Cardiac muscle cell (in vitro differentiated cells and primary cell): Measurements from ENCODE around the gene ACKR1. TPM values are rescaled to one million over a fixed set of nuclear protein-coding genes. Genes with fewer than 3 reads are reported as not detected.

Experiments
- DNase-seq, 2 donors: peaks; one replicate each; pipeline versions ENCODE4 v3.0.0 to v3.0.0-alpha.2; 2010 to 2017; ENCODE audit warnings: low read depth in 1 of 2, low spot score in 1 of 2
- H3K27ac ChIP-seq: fragments of 200-600 bp; sonication (generic); 2 replicates; pipeline ENCODE4 v1.5.1; 2016
- H3K27me3 ChIP-seq: fragments of 200-600 bp; sonication (generic); 2 replicates; pipeline ENCODE4 v1.6.0; 2016; ENCODE audit warnings: control low read depth
- H3K36me3 ChIP-seq: fragments of 200-600 bp; sonication (generic); 2 replicates; pipeline ENCODE4 v1.5.1; 2016; ENCODE audit warnings: control low read depth
- H3K4me1 ChIP-seq: fragments of 200-600 bp; sonication (generic); 2 replicates; pipeline ENCODE4 v1.8.1; 2017; ENCODE audit warnings: low read depth, mild to moderate bottlenecking, mixed run types
- H3K4me3 ChIP-seq: fragments of 200-600 bp; sonication (generic); 2 replicates; pipeline ENCODE4 v1.5.1; 2016; ENCODE audit warnings: mild to moderate bottlenecking
- H3K9me3 ChIP-seq: fragments of 200-600 bp; sonication (generic); 2 replicates; pipeline ENCODE4 v1.5.1; 2017; ENCODE audit warnings: low read depth, mild to moderate bottlenecking, control low read depth
- CTCF ChIP-seq: IDR thresholded peaks from 2 replicates; pipeline ENCODE4 v1.5.1; 2012; ENCODE audit warnings: low read depth, mild to moderate bottlenecking, low read length
- polyA plus RNA-seq: library from polyadenylated mRNA; unstranded; fragments of >200 nt; fragmentation: Nextera tagmentation; extraction: Ambion mirVana; gene quantifications from 2 replicates; pipeline ENCODE4 v1.2.1, GENCODE V29; 2016
- total RNA-seq: library from RNA; depleted of rRNA; stranded (reverse); fragments of >200 nt; gene quantifications from 2 replicates; pipeline ENCODE4 v1.2.3, GENCODE V29; 2016

Gene ACKR1
- total RNA-seq (0.18 and 0.63 TPM in 2 replicates), polyA plus RNA-seq (0.33 TPM in 1 of 2 replicates, not detected in the other)

- Histone ChIP-seq H3K27me3 (no peaks in the 10 kb centered on the region), H3K36me3 (no peaks in the 10 kb centered on the region), H3K4me3 (no peak within 1 kb of the TSS), H3K9me3 (no peaks in the 10 kb centered on the region), H3K4me1 (peaks cover 13% of the 10 kb centered on the region), H3K27ac (no peak within 1 kb of the TSS)
- DNase-seq = peak in 1 of 2 donors; percentile 72
- TF ChIP-seq CTCF = no peak
Observed at GRCh38 chr1:159204161-159205141, at the start of gene ACKR1. TSS of gene ACKR1 (plus strand) at chr1:159204875. CDS start at chr1:159204960, 85 bp downstream.

- peaks cover 10% of the 10 kb centered on the region for H3K4me1 ChIP-seq
- no peaks in the 10 kb centered on the region for H3K9me3 ChIP-seq
- H3K27ac ChIP-seq = no peak overlapping the region
- H3K27me3 ChIP-seq = no peaks in the 10 kb centered on the region
- no peaks in the 10 kb centered on the region for H3K36me3 ChIP-seq
- H3K4me3 ChIP-seq = no peak overlapping the region
- DNase-seq = peak; percentile 84 to 91
- TF ChIP-seq CTCF = peak; percentile 99
Observed at GRCh38 chr1:159161001-159161718, 43.5 kb upstream of the ACKR1 start.

GRCh38 chr1:159161719-159162026 is 43.0 kb upstream of the ACKR1 start:
- H3K9me3 ChIP-seq = no peaks in the 10 kb centered on the region
- no peak for TF ChIP-seq CTCF
- no peak for DNase-seq
- H3K27me3 ChIP-seq = no peaks in the 10 kb centered on the region
- H3K27ac ChIP-seq = no peak overlapping the region
- peaks cover 10% of the 10 kb centered on the region for H3K4me1 ChIP-seq
- no peaks in the 10 kb centered on the region for H3K36me3 ChIP-seq
- no peak overlapping the region for H3K4me3 ChIP-seq

DNA sequence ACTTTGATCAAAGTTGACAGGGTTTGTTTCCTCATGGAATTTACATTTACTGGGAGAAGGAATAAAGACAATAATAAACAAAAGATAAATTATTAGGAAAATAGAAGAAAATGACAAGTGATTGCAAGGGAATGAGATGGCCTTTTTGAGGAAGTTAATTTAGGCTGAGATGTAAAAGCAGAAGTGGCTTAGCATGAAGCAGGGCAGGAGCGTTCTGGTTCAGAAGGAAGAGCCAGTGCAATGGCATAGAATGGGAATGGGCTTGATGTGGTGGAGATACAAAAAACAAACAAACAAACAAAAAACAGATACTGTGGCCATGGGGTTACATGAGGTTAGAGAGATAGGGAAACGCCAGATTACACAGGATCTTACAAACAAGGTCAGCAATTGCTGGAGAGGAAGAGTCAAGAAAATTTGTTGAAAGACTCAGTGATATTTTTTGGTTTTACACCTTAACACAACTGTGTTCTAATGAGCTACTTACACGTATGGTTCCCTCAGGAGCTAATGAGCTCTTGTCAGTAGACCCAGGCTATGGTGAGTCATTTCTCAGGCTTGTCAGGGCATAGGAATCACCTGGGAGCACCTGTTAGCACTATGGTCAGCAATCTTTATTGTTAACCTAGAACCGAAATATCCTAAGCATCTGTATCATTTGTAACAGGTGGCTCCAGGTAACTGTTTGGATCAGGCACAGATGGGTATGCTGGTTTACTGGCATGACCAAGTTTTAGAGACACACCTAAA is 42.0 kb upstream of the ACKR1 start:
- Histone ChIP-seq H3K4me3 (no peak overlapping the region), H3K27me3 (no peaks in the 10 kb centered on the region), H3K4me1 (peaks cover 10% of the 10 kb centered on the region), H3K36me3 (no peaks in the 10 kb centered on the region), H3K9me3 (no peaks in the 10 kb centered on the region), H3K27ac (no peak overlapping the region)
- no peak for DNase-seq
- TF ChIP-seq CTCF = no peak

DNA sequence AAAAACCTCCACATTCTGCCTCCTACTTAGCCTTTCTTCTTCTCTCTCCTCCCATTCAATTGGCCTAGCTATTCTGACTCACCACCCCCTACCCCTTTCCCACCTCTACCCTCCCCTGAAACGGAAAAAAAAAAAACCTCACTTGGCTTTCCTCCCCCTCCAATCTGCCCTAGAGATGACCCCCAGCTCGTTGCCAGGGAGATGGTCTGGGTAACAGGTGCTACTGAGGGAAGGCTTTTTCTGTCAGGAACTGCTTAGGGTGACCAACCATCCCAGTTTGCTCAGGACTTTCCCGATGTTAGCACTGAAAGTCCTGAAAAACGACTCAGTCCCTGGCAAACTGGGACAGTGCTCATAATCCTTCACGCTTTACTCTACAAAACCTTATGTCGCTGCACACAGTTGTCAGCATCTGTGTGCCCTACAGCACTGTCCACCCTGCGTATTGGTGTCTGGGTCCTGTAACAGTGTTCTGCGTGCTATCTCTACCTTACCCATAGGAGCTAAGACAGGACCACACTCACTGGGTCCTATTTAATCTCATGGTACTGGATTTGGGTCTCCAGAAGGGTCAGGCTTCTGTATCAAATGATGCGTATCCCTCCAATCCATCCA is 41.0 kb upstream of the ACKR1 start:
- no peaks in the 10 kb centered on the region for H3K27me3 ChIP-seq
- no peak overlapping the region for H3K4me3 ChIP-seq
- no peak overlapping the region for H3K27ac ChIP-seq
- H3K4me1 ChIP-seq = peaks cover 10% of the 10 kb centered on the region
- DNase-seq = peak in 1 of 2 donors; percentile 31
- H3K36me3 ChIP-seq = no peaks in the 10 kb centered on the region
- TF ChIP-seq CTCF = no peak
- no peaks in the 10 kb centered on the region for H3K9me3 ChIP-seq
